GM18868 (cell line): ENCODE measurements around the gene TYW1B.
"Not testable (repeated sequence)": the region's sequence is repeated elsewhere in the genome, so short reads cannot be mapped to it uniquely, and the experiment has no call there.

ENCODE experiments used
- ATAC-seq: cut with Tn5 transposase; IDR thresholded peaks from one replicate; pipeline ENCODE4 v1.9.1; 2021; ENCODE audit warnings: mild to moderate bottlenecking, moderate library complexity; ENCODE audit not compliant: unreplicated experiment

TYW1B gene

GRCh38 chr7:72816370-72817157 is 11.4 kb downstream of the TYW1B start:
- not testable (repeated sequence) for ATAC-seq

GRCh38 chr7:72810437-72810836 is 17.6 kb downstream of the TYW1B start:
- not testable (repeated sequence) for ATAC-seq

GRCh38 chr7:72808511-72808910 is 19.5 kb downstream of the TYW1B start:
- ATAC-seq: not testable (repeated sequence)

GRCh38 chr7:72806851-72807250 is 21.1 kb downstream of the TYW1B start:
- ATAC-seq: not testable (repeated sequence)

- ATAC-seq: no peak
These were observed 22.2 kb downstream of the TYW1B start for GRCh38 chr7:72805526-72806494.

GRCh38 chr7:72803778-72804177 is 24.2 kb downstream of the TYW1B start:
- not testable (repeated sequence) for ATAC-seq

- not testable (repeated sequence) for ATAC-seq
These were observed 26.4 kb downstream of the TYW1B start for GRCh38 chr7:72801564-72801963.

GRCh38 chr7:72795401-72795800 is 32.6 kb downstream of the TYW1B start:
- not testable (repeated sequence) for ATAC-seq

GRCh38 chr7:72793791-72794190 is 34.2 kb downstream of the TYW1B start:
- no peak for ATAC-seq

- ATAC-seq: not testable (repeated sequence)
These were observed 37.3 kb downstream of the TYW1B start for GRCh38 chr7:72790698-72791060.

- not testable (repeated sequence) for ATAC-seq
These were observed 37.8 kb downstream of the TYW1B start for GRCh38 chr7:72790048-72790697.

GRCh38 chr7:72785166-72785955 is 42.6 kb downstream of the TYW1B start:
- no peak for ATAC-seq

- ATAC-seq: not testable (repeated sequence)
These were observed 44.2 kb downstream of the TYW1B start for GRCh38 chr7:72783601-72784370.

- ATAC-seq: no peak
These were observed 46.4 kb downstream of the TYW1B start for GRCh38 chr7:72781631-72782030.

- no peak for ATAC-seq
These were observed 46.8 kb downstream of the TYW1B start for GRCh38 chr7:72781161-72781560.

- not testable (repeated sequence) for ATAC-seq
These were observed 47.6 kb downstream of the TYW1B start for GRCh38 chr7:72780289-72780894.

- ATAC-seq: not testable (repeated sequence)
These were observed 50.8 kb downstream of the TYW1B start for GRCh38 chr7:72777167-72777566.

- not testable (repeated sequence) for ATAC-seq
These were observed 55.4 kb downstream of the TYW1B start for GRCh38 chr7:72772627-72773026.

GRCh38 chr7:72766994-72767393 is 61.0 kb downstream of the TYW1B start:
- not testable (repeated sequence) for ATAC-seq
